ENCODE data around the gene ZNF446. TPM values are rescaled to one million over a fixed set of nuclear protein-coding genes. Genes with fewer than 3 reads are reported as not detected.

Gene ZNF446
- total RNA-seq, 2 experiments from 2014 or later: 8.0 to 11.1 TPM

DNA sequence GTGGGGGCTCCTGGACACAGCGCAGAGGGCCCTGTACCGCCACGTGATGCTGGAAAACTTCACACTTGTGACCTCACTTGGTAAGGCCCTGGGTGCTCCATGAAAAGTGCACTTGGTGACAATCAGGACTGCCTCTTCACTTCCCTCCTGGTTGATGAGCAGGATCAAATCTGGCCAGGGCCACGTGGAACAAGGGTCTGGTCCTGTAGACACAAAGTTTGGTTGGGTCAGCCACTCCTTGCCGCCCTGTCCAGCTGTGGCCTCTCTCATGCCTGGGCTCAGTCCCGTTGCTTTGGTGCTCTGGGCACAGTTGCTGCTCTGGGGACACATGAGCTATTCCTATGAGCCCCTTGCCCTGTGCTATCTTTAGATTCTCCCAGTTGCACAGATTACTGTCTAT, 22.4 kb upstream of the ZNF446 start:
- no peak overlapping the region for H2AFZ ChIP-seq (ENCODE audit: low read length)
- peaks cover 5% of the 10 kb centered on the region for H3K36me3 ChIP-seq (ENCODE audit: insufficient read depth, low read length)
- H3K4me1 ChIP-seq (ENCODE audit: insufficient read depth, low read length, poor library complexity, severe bottlenecking): no peaks in the 10 kb centered on the region
- intact Hi-C loops (cut with micrococcal nuclease; ENCODE audit: unreplicated experiment): no loop called here
- H3K9me2 ChIP-seq (ENCODE audit: insufficient read depth, low read length): no peaks in the 10 kb centered on the region
- H3K27ac ChIP-seq (ENCODE audit: low read depth, low read length, poor library complexity, severe bottlenecking): no peak overlapping the region
- no peaks in the 10 kb centered on the region for H4K20me1 ChIP-seq (ENCODE audit: insufficient read depth, low read length)
- no TSS peak for BruUV-seq (replicated peaks)
- ChIA-PET CTCF (ENCODE audit: unreplicated experiment) (no interaction called here), POLR2A (no interaction called here)
- no peaks in the 10 kb centered on the region for H3K79me2 ChIP-seq (ENCODE audit: insufficient read depth, low read depth, low read length)
- H3K4me2 ChIP-seq (ENCODE audit: low read length): no peak overlapping the region
- H3K9me3 ChIP-seq (ENCODE audit: low read length): peaks cover 19% of the 10 kb centered on the region; the same call in 1 of the 2 replicates
- no peak for DNase-seq (ENCODE audit: low spot score)
- no peak overlapping the region for H3K4me3 ChIP-seq (ENCODE audit: low read depth, low read length, poor library complexity, severe bottlenecking)
- TF ChIP-seq, protein P1, sequence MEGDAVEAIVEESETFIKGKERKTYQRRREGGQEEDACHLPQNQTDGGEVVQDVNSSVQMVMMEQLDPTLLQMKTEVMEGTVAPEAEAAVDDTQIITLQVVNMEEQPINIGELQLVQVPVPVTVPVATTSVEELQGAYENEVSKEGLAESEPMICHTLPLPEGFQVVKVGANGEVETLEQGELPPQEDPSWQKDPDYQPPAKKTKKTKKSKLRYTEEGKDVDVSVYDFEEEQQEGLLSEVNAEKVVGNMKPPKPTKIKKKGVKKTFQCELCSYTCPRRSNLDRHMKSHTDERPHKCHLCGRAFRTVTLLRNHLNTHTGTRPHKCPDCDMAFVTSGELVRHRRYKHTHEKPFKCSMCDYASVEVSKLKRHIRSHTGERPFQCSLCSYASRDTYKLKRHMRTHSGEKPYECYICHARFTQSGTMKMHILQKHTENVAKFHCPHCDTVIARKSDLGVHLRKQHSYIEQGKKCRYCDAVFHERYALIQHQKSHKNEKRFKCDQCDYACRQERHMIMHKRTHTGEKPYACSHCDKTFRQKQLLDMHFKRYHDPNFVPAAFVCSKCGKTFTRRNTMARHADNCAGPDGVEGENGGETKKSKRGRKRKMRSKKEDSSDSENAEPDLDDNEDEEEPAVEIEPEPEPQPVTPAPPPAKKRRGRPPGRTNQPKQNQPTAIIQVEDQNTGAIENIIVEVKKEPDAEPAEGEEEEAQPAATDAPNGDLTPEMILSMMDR (conservative IDR thresholded peaks at IDR 0.05; ENCODE audit: low read length): no peak
- TF ChIP-seq EZH2phosphoT487 (IDR thresholded peaks at IDR 0.05; ENCODE audit: borderline replicate concordance, low read depth, low read length): no peak

DNA sequence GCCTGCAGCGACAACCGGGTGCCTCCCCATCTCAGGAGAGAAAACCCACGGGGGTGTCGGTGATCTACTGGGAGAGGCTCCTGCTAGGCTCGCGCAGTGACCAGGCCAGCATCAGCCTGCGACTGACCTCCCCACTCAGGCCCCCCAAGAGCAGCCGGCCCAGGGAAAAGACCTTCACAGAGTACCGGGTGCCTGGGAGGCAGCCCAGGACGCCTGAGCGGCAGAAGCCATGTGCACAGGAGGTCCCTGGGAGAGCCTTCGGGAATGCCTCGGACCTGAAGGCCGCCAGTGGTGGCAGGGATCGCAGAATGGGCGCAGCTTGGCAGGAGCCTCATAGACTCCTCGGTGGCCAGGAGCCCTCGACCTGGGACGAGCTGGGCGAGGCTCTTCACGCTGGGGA, 20.8 kb upstream of the ZNF446 start:
- Histone ChIP-seq H3K4me1 (ENCODE audit: insufficient read depth, low read length, poor library complexity, severe bottlenecking) (no peaks in the 10 kb centered on the region), H3K79me2 (ENCODE audit: insufficient read depth, low read depth, low read length) (no peaks in the 10 kb centered on the region), H2AFZ (ENCODE audit: low read length) (no peak overlapping the region), H4K20me1 (ENCODE audit: insufficient read depth, low read length) (no peaks in the 10 kb centered on the region), H3K27ac (ENCODE audit: low read depth, low read length, poor library complexity, severe bottlenecking) (no peak overlapping the region), H3K36me3 (ENCODE audit: insufficient read depth, low read length) (peaks cover 5% of the 10 kb centered on the region), H3K4me3 (ENCODE audit: low read depth, low read length, poor library complexity, severe bottlenecking) (no peak overlapping the region), H3K4me2 (ENCODE audit: low read length) (no peak overlapping the region), H3K9me3 (ENCODE audit: low read length) (peaks cover 4% of the 10 kb centered on the region; the same call in 1 of the 2 replicates), H3K9me2 (ENCODE audit: insufficient read depth, low read length) (no peaks in the 10 kb centered on the region)
- POLR2A ChIA-PET: no interaction called here
- BruUV-seq (replicated peaks): no TSS peak
- CTCF ChIA-PET (ENCODE audit: unreplicated experiment): no interaction called here
- intact Hi-C loops (cut with micrococcal nuclease; ENCODE audit: unreplicated experiment): no loop called here
- DNase-seq (ENCODE audit: low spot score): no peak
- no peak for TF ChIP-seq EZH2phosphoT487 (IDR thresholded peaks at IDR 0.05; ENCODE audit: borderline replicate concordance, low read depth, low read length)
- TF ChIP-seq, protein P1 (conservative IDR thresholded peaks at IDR 0.05; ENCODE audit: low read length): no peak

DNA sequence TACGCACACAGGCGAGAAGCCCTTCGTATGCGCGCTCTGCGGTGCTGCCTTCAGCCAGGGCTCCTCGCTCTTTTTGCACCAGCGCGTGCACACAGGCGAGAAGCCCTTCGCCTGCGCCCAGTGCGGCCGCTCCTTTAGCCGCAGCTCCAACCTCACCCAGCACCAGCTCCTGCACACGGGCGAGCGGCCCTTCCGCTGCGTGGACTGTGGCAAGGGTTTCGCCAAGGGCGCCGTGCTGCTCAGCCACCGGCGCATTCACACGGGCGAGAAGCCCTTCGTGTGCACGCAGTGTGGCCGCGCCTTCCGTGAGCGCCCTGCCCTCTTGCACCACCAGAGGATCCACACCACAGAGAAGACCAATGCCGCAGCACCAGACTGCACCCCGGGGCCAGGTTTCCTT, 20.0 kb upstream of the ZNF446 start:
- no peak for TF ChIP-seq EZH2phosphoT487 (IDR thresholded peaks at IDR 0.05; ENCODE audit: borderline replicate concordance, low read depth, low read length)
- TF ChIP-seq, protein P1 (conservative IDR thresholded peaks at IDR 0.05; ENCODE audit: low read length): no peak
- Histone ChIP-seq H3K4me1 (ENCODE audit: insufficient read depth, low read length, poor library complexity, severe bottlenecking) (no peaks in the 10 kb centered on the region), H3K9me3 (ENCODE audit: low read length) (no peaks in the 10 kb centered on the region), H3K27ac (ENCODE audit: low read depth, low read length, poor library complexity, severe bottlenecking) (no peak overlapping the region), H3K9me2 (ENCODE audit: insufficient read depth, low read length) (no peaks in the 10 kb centered on the region), H3K4me2 (ENCODE audit: low read length) (no peak overlapping the region), H4K20me1 (ENCODE audit: insufficient read depth, low read length) (no peaks in the 10 kb centered on the region), H3K36me3 (ENCODE audit: insufficient read depth, low read length) (peaks cover 5% of the 10 kb centered on the region), H2AFZ (ENCODE audit: low read length) (no peak overlapping the region), H3K4me3 (ENCODE audit: low read depth, low read length, poor library complexity, severe bottlenecking) (no peak overlapping the region), H3K79me2 (ENCODE audit: insufficient read depth, low read depth, low read length) (no peaks in the 10 kb centered on the region)
- ChIA-PET POLR2A (no interaction called here), CTCF (ENCODE audit: unreplicated experiment) (no interaction called here)
- DNase-seq (ENCODE audit: low spot score): no peak
- no TSS peak for BruUV-seq (replicated peaks)
- intact Hi-C loops (cut with micrococcal nuclease; ENCODE audit: unreplicated experiment): no loop called here

Measured in OCI-LY7 (cell line).